SK-N-SH treated with all-trans-retinoic acid at 6 μM for 48 hours (cell line): ENCODE results near the gene GARIN5A.

ENCODE experiments used
- ATAC-seq: fragments of 200-7000 bp; cut with Tn5 transposase; 3 replicates; pipeline ENCODE4 v1.9.1; 2020; ENCODE audit warnings: mild to moderate bottlenecking, moderate library complexity
- ARNTL ChIP-seq: fragments of 450-650 bp; formaldehyde crosslinking; IDR thresholded peaks from 2 replicates; pipeline ENCODE4 v1.5.0; 2020; ENCODE audit warnings: low read depth, mild to moderate bottlenecking, moderate library complexity, borderline replicate concordance
- BACH2 ChIP-seq: fragments of 250-450 bp; sonication (Bioruptor Pico); IDR thresholded peaks from 2 replicates; pipeline ENCODE4 v1.9.0; 2021; ENCODE audit warnings: mild to moderate bottlenecking, borderline replicate concordance
- CSDC2 ChIP-seq: fragments of 250-450 bp; sonication (Bioruptor Pico); IDR thresholded peaks from 2 replicates; pipeline ENCODE4 v1.5.0; 2020; ENCODE audit warnings: mild to moderate bottlenecking, moderate library complexity
- ESRRG ChIP-seq: fragments of 250-450 bp; sonication (Bioruptor Pico); IDR thresholded peaks from 2 replicates; pipeline ENCODE4 v1.6.1; 2021; ENCODE audit warnings: mild to moderate bottlenecking
- GLIS3 ChIP-seq: fragments of 250-450 bp; sonication (Bioruptor Pico); IDR thresholded peaks from 2 replicates; pipeline ENCODE4 v1.5.0; 2020; ENCODE audit warnings: mild to moderate bottlenecking, moderate library complexity
- ISL1 ChIP-seq: fragments of 250-450 bp; sonication (Bioruptor Pico); IDR thresholded peaks from 2 replicates; pipeline ENCODE4 v2.1.2; 2022; ENCODE audit warnings: mild to moderate bottlenecking, moderate library complexity
- OSR1 ChIP-seq: fragments of 250-450 bp; sonication (Bioruptor Pico); IDR thresholded peaks from 2 replicates; pipeline ENCODE4 v1.8.0; 2022; ENCODE audit warnings: moderate library complexity, mild to moderate bottlenecking, inconsistent platforms
- PPARA ChIP-seq: fragments of 250-450 bp; sonication (Bioruptor Pico); IDR thresholded peaks from 2 replicates; pipeline ENCODE4 v1.5.0; 2020; ENCODE audit warnings: mild to moderate bottlenecking, borderline replicate concordance
- RARB ChIP-seq: fragments of 250-450 bp; sonication (Bioruptor Pico); IDR thresholded peaks from 2 replicates; pipeline ENCODE4 v1.8.0; 2021; ENCODE audit warnings: mild to moderate bottlenecking, moderate library complexity
- SNAI2 ChIP-seq: fragments of 250-450 bp; sonication (Bioruptor Pico); IDR thresholded peaks from 2 replicates; pipeline ENCODE4 v1.5.0; 2020; ENCODE audit warnings: mild to moderate bottlenecking, moderate library complexity
- TCF4 ChIP-seq: fragments of 250-450 bp; sonication (Bioruptor Pico); IDR thresholded peaks from 2 replicates; pipeline ENCODE4 v1.8.0; 2021; ENCODE audit warnings: mild to moderate bottlenecking, moderate library complexity, borderline replicate concordance
- TOX ChIP-seq: fragments of 250-450 bp; sonication (Bioruptor Pico); IDR thresholded peaks from 2 replicates; pipeline ENCODE4 v1.8.0; 2021; ENCODE audit warnings: mild to moderate bottlenecking, moderate library complexity, borderline replicate concordance
- ZC3H10 ChIP-seq: fragments of 250-450 bp; sonication (Bioruptor Pico); IDR thresholded peaks from 2 replicates; pipeline ENCODE4 v1.5.1; 2021; ENCODE audit warnings: mild to moderate bottlenecking, moderate library complexity
- ZFP3 ChIP-seq: fragments of 250-450 bp; sonication (Bioruptor Pico); IDR thresholded peaks from 2 replicates; pipeline ENCODE4 v1.5.0; 2020; ENCODE audit warnings: mild to moderate bottlenecking, moderate library complexity
- ZFP30 ChIP-seq: fragments of 450-650 bp; formaldehyde crosslinking; IDR thresholded peaks from 2 replicates; pipeline ENCODE4 v1.5.0; 2022; ENCODE audit warnings: mild to moderate bottlenecking, moderate library complexity
- ZNF565 ChIP-seq: fragments of 450-650 bp; formaldehyde crosslinking; conservative IDR thresholded peaks from 2 replicates; pipeline ENCODE4 v1.5.0; 2020; ENCODE audit warnings: low read depth, mild to moderate bottlenecking, moderate library complexity
- ZNF8 ChIP-seq: fragments of 450-650 bp; formaldehyde crosslinking; IDR thresholded peaks from 2 replicates; pipeline ENCODE4 v1.5.0; 2020; ENCODE audit warnings: mild to moderate bottlenecking, moderate library complexity
- TF ChIP-seq, protein P1 (sequence below): fragments of 250-450 bp; sonication (Bioruptor Pico); IDR thresholded peaks from 2 replicates; pipeline ENCODE4 v1.5.0; 2020; ENCODE audit warnings: mild to moderate bottlenecking, moderate library complexity
- TF ChIP-seq, protein P2 (sequence below): fragments of 250-450 bp; sonication (Bioruptor Pico); IDR thresholded peaks from 2 replicates; pipeline ENCODE4 v1.5.1; 2020; ENCODE audit warnings: low read depth, mild to moderate bottlenecking, moderate library complexity
- TF ChIP-seq, protein P3 (sequence below): fragments of 250-450 bp; sonication (Bioruptor Pico); IDR thresholded peaks from 2 replicates; pipeline ENCODE4 v1.8.0; 2021; ENCODE audit warnings: low read depth, mild to moderate bottlenecking, moderate library complexity, borderline replicate concordance
- TF ChIP-seq, protein P4 (sequence below): fragments of 250-450 bp; sonication (Bioruptor Pico); IDR thresholded peaks from 2 replicates; pipeline ENCODE4 v1.5.1; 2021; ENCODE audit warnings: mild to moderate bottlenecking, moderate library complexity

GARIN5A gene

DNA sequence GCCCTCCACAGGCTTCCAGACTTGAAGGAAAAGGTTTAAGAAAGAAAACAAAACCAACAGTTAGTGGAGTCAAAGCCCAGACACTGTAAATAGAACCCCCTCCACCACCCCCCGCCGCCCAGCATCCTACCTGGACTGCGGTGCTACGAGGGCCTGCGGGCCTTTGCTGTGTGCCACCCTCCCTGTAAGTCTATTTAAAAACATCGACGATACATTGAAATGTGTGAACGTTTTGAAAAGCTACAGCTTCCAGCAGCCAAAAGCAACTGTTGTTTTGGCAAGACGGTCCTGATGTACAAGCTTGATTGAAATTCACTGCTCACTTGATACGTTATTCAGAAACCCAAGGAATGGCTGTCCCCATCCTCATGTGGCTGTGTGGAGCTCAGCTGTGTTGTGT, 6.3 kb upstream of the GARIN5A start:
- TF ChIP-seq TCF4 (no peak), ARNTL (CRISPR knock-in tag) (no peak), ZFP30 (CRISPR knock-in tag) (no peak), ZNF565 (CRISPR knock-in tag) (no peak), GLIS3 (CRISPR knock-in tag) (no peak), TOX (CRISPR knock-in tag) (no peak), PPARA (no peak), ZC3H10 (CRISPR knock-in tag) (no peak), CSDC2 (CRISPR knock-in tag) (no peak), BACH2 (CRISPR knock-in tag) (no peak), ISL1 (no peak), RARB (CRISPR knock-in tag) (no peak), SNAI2 (CRISPR knock-in tag) (no peak), ZNF8 (CRISPR knock-in tag) (no peak), ESRRG (CRISPR knock-in tag) (no peak), OSR1 (no peak)
- TF ChIP-seq, protein P1, sequence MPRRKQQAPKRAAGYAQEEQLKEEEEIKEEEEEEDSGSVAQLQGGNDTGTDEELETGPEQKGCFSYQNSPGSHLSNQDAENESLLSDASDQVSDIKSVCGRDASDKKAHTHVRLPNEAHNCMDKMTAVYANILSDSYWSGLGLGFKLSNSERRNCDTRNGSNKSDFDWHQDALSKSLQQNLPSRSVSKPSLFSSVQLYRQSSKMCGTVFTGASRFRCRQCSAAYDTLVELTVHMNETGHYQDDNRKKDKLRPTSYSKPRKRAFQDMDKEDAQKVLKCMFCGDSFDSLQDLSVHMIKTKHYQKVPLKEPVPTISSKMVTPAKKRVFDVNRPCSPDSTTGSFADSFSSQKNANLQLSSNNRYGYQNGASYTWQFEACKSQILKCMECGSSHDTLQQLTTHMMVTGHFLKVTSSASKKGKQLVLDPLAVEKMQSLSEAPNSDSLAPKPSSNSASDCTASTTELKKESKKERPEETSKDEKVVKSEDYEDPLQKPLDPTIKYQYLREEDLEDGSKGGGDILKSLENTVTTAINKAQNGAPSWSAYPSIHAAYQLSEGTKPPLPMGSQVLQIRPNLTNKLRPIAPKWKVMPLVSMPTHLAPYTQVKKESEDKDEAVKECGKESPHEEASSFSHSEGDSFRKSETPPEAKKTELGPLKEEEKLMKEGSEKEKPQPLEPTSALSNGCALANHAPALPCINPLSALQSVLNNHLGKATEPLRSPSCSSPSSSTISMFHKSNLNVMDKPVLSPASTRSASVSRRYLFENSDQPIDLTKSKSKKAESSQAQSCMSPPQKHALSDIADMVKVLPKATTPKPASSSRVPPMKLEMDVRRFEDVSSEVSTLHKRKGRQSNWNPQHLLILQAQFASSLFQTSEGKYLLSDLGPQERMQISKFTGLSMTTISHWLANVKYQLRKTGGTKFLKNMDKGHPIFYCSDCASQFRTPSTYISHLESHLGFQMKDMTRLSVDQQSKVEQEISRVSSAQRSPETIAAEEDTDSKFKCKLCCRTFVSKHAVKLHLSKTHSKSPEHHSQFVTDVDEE: no peak
- TF ChIP-seq, protein P2, sequence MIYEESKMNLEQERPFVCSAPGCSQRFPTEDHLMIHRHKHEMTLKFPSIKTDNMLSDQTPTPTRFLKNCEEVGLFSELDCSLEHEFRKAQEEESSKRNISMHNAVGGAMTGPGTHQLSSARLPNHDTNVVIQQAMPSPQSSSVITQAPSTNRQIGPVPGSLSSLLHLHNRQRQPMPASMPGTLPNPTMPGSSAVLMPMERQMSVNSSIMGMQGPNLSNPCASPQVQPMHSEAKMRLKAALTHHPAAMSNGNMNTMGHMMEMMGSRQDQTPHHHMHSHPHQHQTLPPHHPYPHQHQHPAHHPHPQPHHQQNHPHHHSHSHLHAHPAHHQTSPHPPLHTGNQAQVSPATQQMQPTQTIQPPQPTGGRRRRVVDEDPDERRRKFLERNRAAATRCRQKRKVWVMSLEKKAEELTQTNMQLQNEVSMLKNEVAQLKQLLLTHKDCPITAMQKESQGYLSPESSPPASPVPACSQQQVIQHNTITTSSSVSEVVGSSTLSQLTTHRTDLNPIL (CRISPR knock-in tag): no peak
- TF ChIP-seq, protein P3, sequence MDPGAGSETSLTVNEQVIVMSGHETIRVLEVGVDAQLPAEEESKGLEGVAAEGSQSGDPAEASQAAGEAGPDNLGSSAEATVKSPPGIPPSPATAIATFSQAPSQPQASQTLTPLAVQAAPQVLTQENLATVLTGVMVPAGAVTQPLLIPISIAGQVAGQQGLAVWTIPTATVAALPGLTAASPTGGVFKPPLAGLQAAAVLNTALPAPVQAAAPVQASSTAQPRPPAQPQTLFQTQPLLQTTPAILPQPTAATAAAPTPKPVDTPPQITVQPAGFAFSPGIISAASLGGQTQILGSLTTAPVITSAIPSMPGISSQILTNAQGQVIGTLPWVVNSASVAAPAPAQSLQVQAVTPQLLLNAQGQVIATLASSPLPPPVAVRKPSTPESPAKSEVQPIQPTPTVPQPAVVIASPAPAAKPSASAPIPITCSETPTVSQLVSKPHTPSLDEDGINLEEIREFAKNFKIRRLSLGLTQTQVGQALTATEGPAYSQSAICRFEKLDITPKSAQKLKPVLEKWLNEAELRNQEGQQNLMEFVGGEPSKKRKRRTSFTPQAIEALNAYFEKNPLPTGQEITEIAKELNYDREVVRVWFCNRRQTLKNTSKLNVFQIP (CRISPR knock-in tag): no peak
- TF ChIP-seq, protein P4, sequence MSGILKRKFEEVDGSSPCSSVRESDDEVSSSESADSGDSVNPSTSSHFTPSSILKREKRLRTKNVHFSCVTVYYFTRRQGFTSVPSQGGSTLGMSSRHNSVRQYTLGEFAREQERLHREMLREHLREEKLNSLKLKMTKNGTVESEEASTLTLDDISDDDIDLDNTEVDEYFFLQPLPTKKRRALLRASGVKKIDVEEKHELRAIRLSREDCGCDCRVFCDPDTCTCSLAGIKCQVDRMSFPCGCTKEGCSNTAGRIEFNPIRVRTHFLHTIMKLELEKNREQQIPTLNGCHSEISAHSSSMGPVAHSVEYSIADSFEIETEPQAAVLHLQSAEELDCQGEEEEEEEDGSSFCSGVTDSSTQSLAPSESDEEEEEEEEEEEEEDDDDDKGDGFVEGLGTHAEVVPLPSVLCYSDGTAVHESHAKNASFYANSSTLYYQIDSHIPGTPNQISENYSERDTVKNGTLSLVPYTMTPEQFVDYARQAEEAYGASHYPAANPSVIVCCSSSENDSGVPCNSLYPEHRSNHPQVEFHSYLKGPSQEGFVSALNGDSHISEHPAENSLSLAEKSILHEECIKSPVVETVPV (CRISPR knock-in tag): no peak
- TF ChIP-seq, all 23 proteins: peak for 0
- ATAC-seq: no peak

DNA sequence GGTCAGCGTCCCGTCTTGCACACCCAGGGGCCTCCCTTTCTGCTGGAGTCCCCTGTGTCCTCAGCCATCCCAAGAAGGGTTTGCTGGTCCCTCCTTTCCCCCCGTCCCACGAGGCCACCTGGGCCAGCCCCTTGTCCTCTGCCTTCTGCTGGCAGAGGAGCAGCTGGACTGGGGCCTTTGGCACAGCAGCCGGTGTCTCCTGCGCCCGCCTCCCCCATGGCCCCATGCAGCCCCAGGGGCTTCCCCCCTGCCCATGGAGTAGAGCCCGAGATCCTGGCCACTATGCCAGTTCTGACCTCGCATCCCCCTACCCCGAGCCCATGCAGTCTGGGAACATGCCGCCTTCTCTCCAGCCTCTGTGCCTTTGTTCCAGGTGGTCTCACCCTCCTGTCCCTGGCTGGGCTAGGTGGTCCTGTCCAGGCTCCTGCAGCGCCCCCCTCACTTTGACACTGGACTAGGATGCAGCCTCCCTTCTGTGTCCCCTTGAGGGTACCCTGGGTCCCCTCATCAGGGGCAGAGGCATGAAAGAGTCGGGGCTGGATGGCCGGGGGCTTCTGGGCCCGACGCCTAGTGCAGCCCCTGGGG, 5.7 kb upstream of the GARIN5A start:
- ATAC-seq: no peak
- TF ChIP-seq, protein P2 (CRISPR knock-in tag): no peak
- TF ChIP-seq ZNF565 (CRISPR knock-in tag) (no peak), ZFP3 (no peak), PPARA (no peak), ZFP30 (CRISPR knock-in tag) (no peak), ARNTL (CRISPR knock-in tag) (no peak), ISL1 (no peak), RARB (CRISPR knock-in tag) (no peak)

DNA sequence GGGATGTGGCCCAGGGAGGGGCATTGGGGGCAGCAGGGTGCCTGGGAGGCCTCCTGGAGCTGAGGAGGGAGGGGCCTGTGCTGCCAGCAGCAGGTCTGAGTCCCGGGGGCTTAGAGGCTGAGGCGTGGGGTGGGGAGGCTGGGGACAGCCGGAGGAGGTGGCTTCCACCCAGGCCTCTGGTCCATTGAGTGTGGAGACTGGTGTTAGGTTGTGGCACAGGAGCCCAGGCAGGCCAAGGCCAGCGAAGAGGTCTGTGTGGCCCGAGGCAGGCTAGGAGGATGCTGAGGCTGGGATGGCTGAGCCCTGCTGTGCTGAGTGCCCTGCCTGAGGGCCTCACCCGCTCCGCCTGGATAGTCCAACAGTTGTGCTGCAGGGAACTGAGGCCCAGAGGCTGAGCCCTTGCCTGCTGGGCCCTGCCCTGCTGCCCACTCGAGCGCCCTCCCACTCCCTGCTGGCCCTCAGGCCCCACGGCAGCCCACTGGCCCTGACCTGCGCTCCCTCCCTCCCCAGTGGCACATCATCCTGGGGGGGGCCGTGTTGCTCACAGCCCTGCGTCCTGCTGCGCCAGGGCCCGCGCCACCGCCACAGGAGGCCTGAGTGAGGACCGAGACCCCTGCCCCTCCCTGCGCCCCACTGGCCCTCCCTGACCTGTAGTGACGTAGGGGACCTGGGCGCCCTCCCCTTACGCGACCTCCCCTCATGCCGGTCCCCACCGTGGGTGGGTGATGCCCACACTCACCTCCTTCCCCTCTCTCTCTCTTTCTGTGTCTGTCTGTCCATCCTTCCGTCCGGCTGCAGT, 4.9 kb upstream of the GARIN5A start:
- ATAC-seq: no peak
- no peak for TF ChIP-seq GLIS3 (CRISPR knock-in tag)
- TF ChIP-seq ZFP3: no peak
- no peak for TF ChIP-seq ARNTL (CRISPR knock-in tag)
- TF ChIP-seq ZFP30 (CRISPR knock-in tag): no peak
- TF ChIP-seq CSDC2 (CRISPR knock-in tag): no peak
- no peak for TF ChIP-seq BACH2 (CRISPR knock-in tag)
- TF ChIP-seq OSR1: no peak
